Measurements from ENCODE around the gene TPST1.

DNA sequence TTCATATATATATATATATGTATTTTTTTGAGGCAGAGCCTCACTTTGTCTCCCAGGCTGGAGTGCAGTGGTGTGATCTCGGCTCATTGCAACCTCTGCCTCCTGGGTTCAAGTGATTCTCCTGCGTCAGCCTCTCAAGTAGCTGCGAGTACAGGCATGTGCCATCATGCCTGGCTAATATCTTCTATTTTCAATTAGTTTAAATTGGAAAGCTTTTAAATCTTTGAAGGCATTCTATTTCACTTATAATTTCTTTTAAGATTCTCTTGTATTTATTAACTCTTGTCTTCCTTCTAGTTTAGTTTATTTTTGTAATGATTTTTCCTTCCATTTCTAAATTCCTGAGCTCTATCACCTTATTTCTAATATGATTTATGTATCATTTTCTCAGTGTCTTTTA is 71.2 kb downstream of the TPST1 start:
- TF ChIP-seq, protein P1, sequence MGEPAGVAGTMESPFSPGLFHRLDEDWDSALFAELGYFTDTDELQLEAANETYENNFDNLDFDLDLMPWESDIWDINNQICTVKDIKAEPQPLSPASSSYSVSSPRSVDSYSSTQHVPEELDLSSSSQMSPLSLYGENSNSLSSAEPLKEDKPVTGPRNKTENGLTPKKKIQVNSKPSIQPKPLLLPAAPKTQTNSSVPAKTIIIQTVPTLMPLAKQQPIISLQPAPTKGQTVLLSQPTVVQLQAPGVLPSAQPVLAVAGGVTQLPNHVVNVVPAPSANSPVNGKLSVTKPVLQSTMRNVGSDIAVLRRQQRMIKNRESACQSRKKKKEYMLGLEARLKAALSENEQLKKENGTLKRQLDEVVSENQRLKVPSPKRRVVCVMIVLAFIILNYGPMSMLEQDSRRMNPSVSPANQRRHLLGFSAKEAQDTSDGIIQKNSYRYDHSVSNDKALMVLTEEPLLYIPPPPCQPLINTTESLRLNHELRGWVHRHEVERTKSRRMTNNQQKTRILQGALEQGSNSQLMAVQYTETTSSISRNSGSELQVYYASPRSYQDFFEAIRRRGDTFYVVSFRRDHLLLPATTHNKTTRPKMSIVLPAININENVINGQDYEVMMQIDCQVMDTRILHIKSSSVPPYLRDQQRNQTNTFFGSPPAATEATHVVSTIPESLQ (CRISPR knock-in tag; IDR thresholded peaks at IDR 0.05): no peak
- TF ChIP-seq KAT7 (CRISPR knock-in tag; IDR thresholded peaks at IDR 0.05; ENCODE audit: borderline replicate concordance) (no peak), FOXJ3 (CRISPR knock-in tag; IDR thresholded peaks at IDR 0.05; ENCODE audit: borderline replicate concordance) (no peak), CREB1 (CRISPR knock-in tag; IDR thresholded peaks at IDR 0.05) (no peak), ZNF138 (CRISPR knock-in tag; conservative IDR thresholded peaks at IDR 0.05) (no peak), ZNF121 (CRISPR knock-in tag; IDR thresholded peaks at IDR 0.05) (no peak), ESRRA (CRISPR knock-in tag; IDR thresholded peaks at IDR 0.05; ENCODE audit: borderline replicate concordance) (no peak), ZNF416 (CRISPR knock-in tag; IDR thresholded peaks at IDR 0.05) (no peak)
- TF ChIP-seq, protein P2, sequence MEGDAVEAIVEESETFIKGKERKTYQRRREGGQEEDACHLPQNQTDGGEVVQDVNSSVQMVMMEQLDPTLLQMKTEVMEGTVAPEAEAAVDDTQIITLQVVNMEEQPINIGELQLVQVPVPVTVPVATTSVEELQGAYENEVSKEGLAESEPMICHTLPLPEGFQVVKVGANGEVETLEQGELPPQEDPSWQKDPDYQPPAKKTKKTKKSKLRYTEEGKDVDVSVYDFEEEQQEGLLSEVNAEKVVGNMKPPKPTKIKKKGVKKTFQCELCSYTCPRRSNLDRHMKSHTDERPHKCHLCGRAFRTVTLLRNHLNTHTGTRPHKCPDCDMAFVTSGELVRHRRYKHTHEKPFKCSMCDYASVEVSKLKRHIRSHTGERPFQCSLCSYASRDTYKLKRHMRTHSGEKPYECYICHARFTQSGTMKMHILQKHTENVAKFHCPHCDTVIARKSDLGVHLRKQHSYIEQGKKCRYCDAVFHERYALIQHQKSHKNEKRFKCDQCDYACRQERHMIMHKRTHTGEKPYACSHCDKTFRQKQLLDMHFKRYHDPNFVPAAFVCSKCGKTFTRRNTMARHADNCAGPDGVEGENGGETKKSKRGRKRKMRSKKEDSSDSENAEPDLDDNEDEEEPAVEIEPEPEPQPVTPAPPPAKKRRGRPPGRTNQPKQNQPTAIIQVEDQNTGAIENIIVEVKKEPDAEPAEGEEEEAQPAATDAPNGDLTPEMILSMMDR (IDR thresholded peaks at IDR 0.05): no peak
- TF ChIP-seq, protein P3, sequence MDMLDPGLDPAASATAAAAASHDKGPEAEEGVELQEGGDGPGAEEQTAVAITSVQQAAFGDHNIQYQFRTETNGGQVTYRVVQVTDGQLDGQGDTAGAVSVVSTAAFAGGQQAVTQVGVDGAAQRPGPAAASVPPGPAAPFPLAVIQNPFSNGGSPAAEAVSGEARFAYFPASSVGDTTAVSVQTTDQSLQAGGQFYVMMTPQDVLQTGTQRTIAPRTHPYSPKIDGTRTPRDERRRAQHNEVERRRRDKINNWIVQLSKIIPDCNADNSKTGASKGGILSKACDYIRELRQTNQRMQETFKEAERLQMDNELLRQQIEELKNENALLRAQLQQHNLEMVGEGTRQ (CRISPR knock-in tag; IDR thresholded peaks at IDR 0.05): no peak
- TF ChIP-seq, protein P4, sequence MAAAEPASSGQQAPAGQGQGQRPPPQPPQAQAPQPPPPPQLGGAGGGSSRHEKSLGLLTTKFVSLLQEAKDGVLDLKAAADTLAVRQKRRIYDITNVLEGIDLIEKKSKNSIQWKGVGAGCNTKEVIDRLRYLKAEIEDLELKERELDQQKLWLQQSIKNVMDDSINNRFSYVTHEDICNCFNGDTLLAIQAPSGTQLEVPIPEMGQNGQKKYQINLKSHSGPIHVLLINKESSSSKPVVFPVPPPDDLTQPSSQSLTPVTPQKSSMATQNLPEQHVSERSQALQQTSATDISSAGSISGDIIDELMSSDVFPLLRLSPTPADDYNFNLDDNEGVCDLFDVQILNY (CRISPR knock-in tag; IDR thresholded peaks at IDR 0.05): no peak
